Naive B cell (primary cell): ENCODE measurements around the gene METRNL. TPM values are rescaled to one million over a fixed set of nuclear protein-coding genes. Genes with fewer than 3 reads are reported as not detected.

ENCODE experiments used
- ATAC-seq, 2 donors: fragments of 150-1000 bp; cut with Tn5 transposase; 2 replicates each; pipeline ENCODE4 v1.10.0; 2021; ENCODE audit warnings: low read depth in 2 of 2, mild to moderate bottlenecking in 2 of 2, moderate library complexity in 2 of 2
- DNase-seq: peaks from one replicate; pipeline ENCODE4 v3.0.0; 2022
- H3K27ac Mint-ChIP-seq, 6 donors: one replicate each; pipeline ENCODE4 v1.8.0; 2020 to 2022; ENCODE audit warnings: mild to moderate bottlenecking in 6 of 6, mixed read lengths in 6 of 6, moderate library complexity in 5 of 6, inconsistent platforms in 2 of 6
- H3K27me3 Mint-ChIP-seq, 3 donors: one replicate each; pipeline ENCODE4 v1.8.0; 2021 to 2022; ENCODE audit warnings: mixed read lengths in 3 of 3, mild to moderate bottlenecking in 1 of 3
- H3K36me3 Mint-ChIP-seq, 2 donors: one replicate each; pipeline ENCODE4 v1.8.0; 2020 to 2022; ENCODE audit warnings: mixed read lengths in 2 of 2, inconsistent platforms in 1 of 2, mild to moderate bottlenecking in 1 of 2
- H3K4me1 Mint-ChIP-seq, 3 donors: one replicate each; pipeline ENCODE4 v1.8.0; 2020 to 2022; ENCODE audit warnings: mixed read lengths in 3 of 3, inconsistent platforms in 1 of 3, mild to moderate bottlenecking in 1 of 3, moderate library complexity in 1 of 3
- H3K4me3 Mint-ChIP-seq, 8 donors: one replicate each; pipeline ENCODE4 v1.8.0; 2020 to 2022; ENCODE audit warnings: mild to moderate bottlenecking in 8 of 8, mixed read lengths in 8 of 8, moderate library complexity in 8 of 8, inconsistent platforms in 2 of 8
- H3K9me3 Mint-ChIP-seq, 7 donors: one replicate each; pipeline ENCODE4 v1.8.0; 2020 to 2022; ENCODE audit warnings: mixed read lengths in 7 of 7, mild to moderate bottlenecking in 5 of 7, inconsistent platforms in 2 of 7, moderate library complexity in 1 of 7
- polyA plus RNA-seq, 6 donors: library from polyadenylated mRNA; unstranded; fragments of 300-500 nt; fragmentation: Illumina TruSeq; gene quantifications; one replicate each; pipeline ENCODE4 v1.2.3, GENCODE V29; 2021; ENCODE audit warnings: low read depth in 6 of 6

The METRNL gene
- polyA plus RNA-seq, 6 donors from 2014 or later = 0.69 to 4.5 (median 1.4) TPM

- H3K4me3 Mint-ChIP-seq = peak overlapping the region in 6 of 8 donors; percentile 68 to 87 (median 70)
- H3K27ac Mint-ChIP-seq = peak overlapping the region in 1 of 6 donors; percentile 77
- peaks cover 4 to 47% (median 5%) of the 10 kb centered on the region in 3 donors for H3K27me3 Mint-ChIP-seq
- ATAC-seq = no peak
- peaks cover 0 to 7% of the 10 kb centered on the region in 2 donors for H3K36me3 Mint-ChIP-seq
- no peak for DNase-seq
- no peaks in the 10 kb centered on the region for H3K9me3 Mint-ChIP-seq
- H3K4me1 Mint-ChIP-seq = peaks cover 14 to 31% (median 21%) of the 10 kb centered on the region in 3 donors
These were observed 19.7 kb downstream of the METRNL start for GRCh38 chr17:83099086-83099555.

- no peaks in the 10 kb centered on the region for H3K9me3 Mint-ChIP-seq
- ATAC-seq = peak; percentile 30 to 50
- H3K4me3 Mint-ChIP-seq = peak overlapping the region; percentile 12 to 87 (median 70)
- peaks cover 0 to 7% of the 10 kb centered on the region in 2 donors for H3K36me3 Mint-ChIP-seq
- peaks cover 5 to 52% (median 8%) of the 10 kb centered on the region in 3 donors for H3K27me3 Mint-ChIP-seq
- peaks cover 14 to 31% (median 21%) of the 10 kb centered on the region in 3 donors for H3K4me1 Mint-ChIP-seq
- H3K27ac Mint-ChIP-seq = peak overlapping the region in 2 of 6 donors; percentile 57 to 77
- no peak for DNase-seq
These were observed 20.3 kb downstream of the METRNL start for GRCh38 chr17:83099570-83100181.

GRCh38 chr17:83100220-83100852 is 20.9 kb downstream of the METRNL start:
- peak overlapping the region; percentile 12 to 87 (median 64) for H3K4me3 Mint-ChIP-seq
- peaks cover 14 to 31% (median 21%) of the 10 kb centered on the region in 3 donors for H3K4me1 Mint-ChIP-seq
- peaks cover 0 to 7% of the 10 kb centered on the region in 2 donors for H3K36me3 Mint-ChIP-seq
- DNase-seq (no peak), ATAC-seq (no peak)
- H3K9me3 Mint-ChIP-seq = no peaks in the 10 kb centered on the region
- H3K27me3 Mint-ChIP-seq = peaks cover 5 to 58% (median 8%) of the 10 kb centered on the region in 3 donors
- H3K27ac Mint-ChIP-seq = peak overlapping the region in 4 of 6 donors; percentile 16 to 77 (median 65)

GRCh38 chr17:83100853-83101391 is 21.5 kb downstream of the METRNL start:
- Mint-ChIP-seq H3K9me3 (no peaks in the 10 kb centered on the region), H3K4me1 (peaks cover 14 to 31% (median 21%) of the 10 kb centered on the region in 3 donors), H3K4me3 (peak overlapping the region in 6 of 8 donors; percentile 47 to 87 (median 66)), H3K27ac (peak overlapping the region in 4 of 6 donors; percentile 16 to 77 (median 65)), H3K27me3 (peaks cover 5 to 62% (median 8%) of the 10 kb centered on the region in 3 donors), H3K36me3 (peaks cover 0 to under 1% of the 10 kb centered on the region in 2 donors)
- DNase-seq = peak; percentile 63
- peak; percentile 68 to 79 for ATAC-seq

- Mint-ChIP-seq H3K4me1 (peaks cover 14 to 31% (median 21%) of the 10 kb centered on the region in 3 donors), H3K36me3 (no peaks in the 10 kb centered on the region), H3K27ac (no peak overlapping the region), H3K4me3 (peak overlapping the region in 3 of 8 donors; percentile 3 to 59 (median 22)), H3K27me3 (peaks cover 10 to 68% (median 10%) of the 10 kb centered on the region in 3 donors), H3K9me3 (no peaks in the 10 kb centered on the region)
- ATAC-seq = no peak
- no peak for DNase-seq
These were observed 22.5 kb downstream of the METRNL start for GRCh38 chr17:83101805-83102480.

GRCh38 chr17:83103200-83103942 is 24.0 kb downstream of the METRNL start:
- no peak overlapping the region for H3K27ac Mint-ChIP-seq

GRCh38 chr17:83103943-83104311 is 24.5 kb downstream of the METRNL start:
- peaks cover 21 to 71% (median 28%) of the 10 kb centered on the region in 3 donors for H3K27me3 Mint-ChIP-seq
- peaks cover 14 to 30% (median 21%) of the 10 kb centered on the region in 3 donors for H3K4me1 Mint-ChIP-seq
- ATAC-seq = no peak
- no peaks in the 10 kb centered on the region for H3K36me3 Mint-ChIP-seq
- H3K27ac Mint-ChIP-seq = no peak overlapping the region
- H3K4me3 Mint-ChIP-seq = peak overlapping the region in 2 of 8 donors; percentile 44 to 71
- H3K9me3 Mint-ChIP-seq = no peaks in the 10 kb centered on the region
- DNase-seq = no peak

More at GRCh38 chr17:83103200-83103942, 24.0 kb downstream of the METRNL start:
- no peak for DNase-seq
- H3K4me3 Mint-ChIP-seq = peak overlapping the region in 2 of 8 donors; percentile 44 to 71
- no peaks in the 10 kb centered on the region for H3K9me3 Mint-ChIP-seq
- ATAC-seq = no peak
- H3K36me3 Mint-ChIP-seq = no peaks in the 10 kb centered on the region
- peaks cover 14 to 30% (median 21%) of the 10 kb centered on the region in 3 donors for H3K4me1 Mint-ChIP-seq
- peaks cover 17 to 74% (median 23%) of the 10 kb centered on the region in 3 donors for H3K27me3 Mint-ChIP-seq

- Mint-ChIP-seq H3K27ac (peak overlapping the region in 2 of 6 donors; percentile 27 to 69), H3K4me3 (no peak overlapping the region), H3K27me3 (peaks cover 23 to 71% (median 36%) of the 10 kb centered on the region in 3 donors), H3K36me3 (no peaks in the 10 kb centered on the region), H3K9me3 (no peaks in the 10 kb centered on the region), H3K4me1 (peaks cover 9 to 22% (median 13%) of the 10 kb centered on the region in 3 donors)
- ATAC-seq (no peak), DNase-seq (no peak)
These were observed 25.4 kb downstream of the METRNL start for GRCh38 chr17:83104577-83105505.

GRCh38 chr17:83105512-83105911 is 26.1 kb downstream of the METRNL start:
- DNase-seq = no peak
- Mint-ChIP-seq H3K9me3 (no peaks in the 10 kb centered on the region), H3K4me1 (peaks cover 4 to 17% (median 10%) of the 10 kb centered on the region in 3 donors), H3K36me3 (no peaks in the 10 kb centered on the region), H3K27ac (no peak overlapping the region), H3K27me3 (peaks cover 22 to 71% (median 43%) of the 10 kb centered on the region in 3 donors), H3K4me3 (no peak overlapping the region)
- ATAC-seq = no peak

- Mint-ChIP-seq H3K36me3 (no peaks in the 10 kb centered on the region), H3K27me3 (peaks cover 25 to 73% (median 48%) of the 10 kb centered on the region in 3 donors), H3K4me3 (no peak overlapping the region), H3K9me3 (no peaks in the 10 kb centered on the region), H3K4me1 (peaks cover 4 to 11% (median 5%) of the 10 kb centered on the region in 3 donors), H3K27ac (no peak overlapping the region)
- ATAC-seq (no peak), DNase-seq (no peak)
These were observed 26.7 kb downstream of the METRNL start for GRCh38 chr17:83106056-83106588.

- no peaks in the 10 kb centered on the region for H3K9me3 Mint-ChIP-seq
- peaks cover 25 to 74% (median 48%) of the 10 kb centered on the region in 3 donors for H3K27me3 Mint-ChIP-seq
- peaks cover 0 to 8% (median 0%) of the 10 kb centered on the region in 3 donors for H3K4me1 Mint-ChIP-seq
- no peak overlapping the region for H3K4me3 Mint-ChIP-seq
- DNase-seq (no peak), ATAC-seq (no peak)
- peak overlapping the region in 1 of 6 donors; percentile 29 for H3K27ac Mint-ChIP-seq
- H3K36me3 Mint-ChIP-seq = no peaks in the 10 kb centered on the region
These were observed 27.7 kb downstream of the METRNL start for GRCh38 chr17:83106913-83107655.
